Measurements from ENCODE around the gene LRP4. TPM values are rescaled to one million over a fixed set of nuclear protein-coding genes. Genes with fewer than 3 reads are reported as not detected.

LRP4 gene
- total RNA-seq, 1 experiment from 2014 or later: 0.32 TPM

- Histone ChIP-seq H3K9me3 (replicated peaks) (no peaks in the 10 kb centered on the region), H3K4me3 (no peak overlapping the region), H3K27ac (no peak overlapping the region), H3K4me1 (replicated peaks) (no peaks in the 10 kb centered on the region), H3K27me3 (replicated peaks) (no peaks in the 10 kb centered on the region), H3K36me3 (no peaks in the 10 kb centered on the region)
- no peak for DNase-seq (ENCODE audit: low read depth in 1 of 2, low spot score in 2 of 2)
Measured at GRCh38 chr11:46874586-46874985, 43.8 kb downstream of the LRP4 start.

- Histone ChIP-seq H3K4me3 (no peak overlapping the region), H3K9me3 (replicated peaks) (no peaks in the 10 kb centered on the region), H3K36me3 (no peaks in the 10 kb centered on the region), H3K4me1 (replicated peaks) (no peaks in the 10 kb centered on the region), H3K27ac (no peak overlapping the region), H3K27me3 (replicated peaks) (no peaks in the 10 kb centered on the region)
- DNase-seq (ENCODE audit: low read depth in 1 of 2, low spot score in 2 of 2): no peak
Measured at GRCh38 chr11:46868912-46869311, 49.4 kb downstream of the LRP4 start.

GRCh38 chr11:46865340-46865739, 53.0 kb downstream of the LRP4 start:
- DNase-seq (ENCODE audit: low read depth in 1 of 2, low spot score in 2 of 2): no peak
- Histone ChIP-seq H3K27ac (no peak overlapping the region), H3K36me3 (no peaks in the 10 kb centered on the region)

DNA sequence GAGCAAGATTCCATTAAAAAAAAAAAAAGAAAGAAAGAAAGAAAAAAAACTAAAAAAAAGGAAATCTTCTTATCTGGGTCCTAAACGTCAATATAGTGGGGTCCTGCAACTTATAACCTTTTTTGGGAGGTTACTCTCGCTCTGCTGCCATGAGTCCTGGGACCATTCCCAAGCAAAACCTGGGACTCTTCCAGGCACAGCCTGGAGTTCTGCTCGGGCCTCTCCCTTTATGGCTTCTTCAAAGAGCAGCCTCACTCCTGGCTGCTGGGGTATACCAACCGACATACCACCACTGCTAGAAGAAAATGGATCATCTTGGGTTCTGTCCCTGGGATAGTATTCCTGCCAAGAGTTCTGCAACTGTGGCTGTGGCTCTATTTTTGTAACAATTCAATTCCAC, 58.1 kb downstream of the LRP4 start:
- Histone ChIP-seq H3K27ac (no peak overlapping the region), H3K9me3 (replicated peaks) (no peaks in the 10 kb centered on the region), H3K27me3 (replicated peaks) (peaks cover 2% of the 10 kb centered on the region; the same call in 1 of the 2 replicates), H3K4me3 (no peak overlapping the region), H3K4me1 (replicated peaks) (no peaks in the 10 kb centered on the region), H3K36me3 (no peaks in the 10 kb centered on the region)
- no peak for DNase-seq (ENCODE audit: low read depth in 1 of 2, low spot score in 2 of 2)

More at GRCh38 chr11:46865340-46865739, 53.0 kb downstream of the LRP4 start:
- no peaks in the 10 kb centered on the region for H3K9me3 ChIP-seq (replicated peaks)
- H3K27me3 ChIP-seq (replicated peaks): no peaks in the 10 kb centered on the region
- H3K4me1 ChIP-seq (replicated peaks): no peaks in the 10 kb centered on the region
- H3K4me3 ChIP-seq: no peak overlapping the region

GRCh38 chr11:46858920-46859546, 59.3 kb downstream of the LRP4 start:
- DNase-seq (ENCODE audit: low read depth in 1 of 2, low spot score in 2 of 2): no peak
- Histone ChIP-seq H3K4me1 (replicated peaks) (no peaks in the 10 kb centered on the region), H3K36me3 (no peaks in the 10 kb centered on the region), H3K4me3 (no peak overlapping the region), H3K27me3 (replicated peaks) (peaks cover 2% of the 10 kb centered on the region; the same call in 1 of the 2 replicates), H3K27ac (no peak overlapping the region), H3K9me3 (replicated peaks) (no peaks in the 10 kb centered on the region)

DNA sequence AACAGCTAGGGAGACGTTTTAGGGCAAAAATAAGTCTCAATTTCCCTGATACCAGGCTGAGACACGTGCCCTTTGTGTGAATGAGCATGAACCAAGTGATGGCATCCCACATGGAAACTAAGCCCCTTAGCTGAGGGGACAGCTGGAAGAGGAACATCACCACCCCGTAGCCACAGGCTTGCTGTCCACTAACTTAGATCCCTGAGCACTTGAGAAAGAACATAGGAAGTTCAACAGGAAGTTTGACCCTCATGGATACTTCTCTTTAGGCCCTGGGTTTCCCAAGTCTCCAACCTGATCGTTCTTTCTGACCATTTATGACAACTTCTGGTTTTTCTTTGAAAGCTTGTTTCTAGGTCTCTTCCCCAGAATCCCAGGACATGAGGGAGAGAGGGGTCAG, 60.7 kb downstream of the LRP4 start:
- H3K27ac ChIP-seq: no peak overlapping the region

GRCh38 chr11:46856605-46857343, 61.6 kb downstream of the LRP4 start:
- no peak overlapping the region for H3K27ac ChIP-seq
- H3K4me1 ChIP-seq (replicated peaks): no peaks in the 10 kb centered on the region
- H3K27me3 ChIP-seq (replicated peaks): peaks cover 2% of the 10 kb centered on the region; the same call in 1 of the 2 replicates
- H3K9me3 ChIP-seq (replicated peaks): no peaks in the 10 kb centered on the region
- no peak for DNase-seq (ENCODE audit: low read depth in 1 of 2, low spot score in 2 of 2)
- H3K4me3 ChIP-seq: no peak overlapping the region
- no peaks in the 10 kb centered on the region for H3K36me3 ChIP-seq

More for the DNA sequence above, 60.7 kb downstream of the LRP4 start:
- Histone ChIP-seq H3K36me3 (no peaks in the 10 kb centered on the region), H3K9me3 (replicated peaks) (no peaks in the 10 kb centered on the region), H3K4me3 (no peak overlapping the region), H3K27me3 (replicated peaks) (peaks cover 2% of the 10 kb centered on the region; the same call in 1 of the 2 replicates), H3K4me1 (replicated peaks) (no peaks in the 10 kb centered on the region)
- DNase-seq (ENCODE audit: low read depth in 1 of 2, low spot score in 2 of 2): no peak

DNA sequence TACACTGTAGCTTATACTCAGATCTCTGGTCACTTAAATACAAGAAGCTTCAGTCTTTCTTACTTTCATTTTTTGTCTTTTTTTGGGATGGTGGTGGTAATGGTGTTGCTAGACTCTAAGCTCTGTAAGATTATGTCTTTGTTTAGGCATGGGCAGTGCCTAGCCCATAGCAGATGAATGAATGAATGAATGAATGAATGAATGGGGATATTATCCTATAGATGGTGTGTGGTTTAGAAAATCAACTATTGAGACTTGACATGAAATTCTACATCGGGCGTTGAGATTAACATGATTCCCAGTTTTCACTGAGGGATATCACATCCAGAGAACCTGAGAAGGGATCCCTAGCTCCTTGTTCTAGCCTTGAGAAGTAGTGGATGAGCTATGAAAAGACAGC, 62.5 kb downstream of the LRP4 start:
- peaks cover 2% of the 10 kb centered on the region; the same call in 1 of the 2 replicates for H3K27me3 ChIP-seq (replicated peaks)
- no peak for DNase-seq (ENCODE audit: low read depth in 1 of 2, low spot score in 2 of 2)
- no peaks in the 10 kb centered on the region for H3K36me3 ChIP-seq
- no peak overlapping the region for H3K27ac ChIP-seq
- peaks cover under 1% of the 10 kb centered on the region; the same call in 1 of the 2 replicates for H3K4me1 ChIP-seq (replicated peaks)
- H3K9me3 ChIP-seq (replicated peaks): no peaks in the 10 kb centered on the region
- H3K4me3 ChIP-seq: no peak overlapping the region

DNA sequence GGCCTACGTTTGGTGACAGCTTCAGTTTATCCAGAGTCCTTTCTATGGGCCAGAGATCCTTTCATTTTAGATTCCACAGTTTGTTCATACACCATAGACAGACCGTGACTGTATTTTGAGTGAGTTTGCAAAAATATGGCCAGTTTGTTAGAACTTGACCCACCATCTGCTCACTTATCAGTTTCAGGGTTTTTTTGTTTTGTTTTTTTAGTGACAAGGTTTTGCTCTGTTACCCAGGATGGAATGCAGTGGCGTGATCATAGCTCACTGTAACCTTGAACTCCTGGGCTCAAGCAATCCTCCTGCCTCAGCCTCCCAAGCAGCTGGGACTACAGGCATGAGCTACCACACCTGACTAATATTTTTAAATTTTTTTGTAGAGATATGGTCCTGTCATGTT, 63.2 kb downstream of the LRP4 start:
- Histone ChIP-seq H3K36me3 (no peaks in the 10 kb centered on the region), H3K4me1 (replicated peaks) (peaks cover 4% of the 10 kb centered on the region; the same call in 1 of the 2 replicates), H3K27ac (no peak overlapping the region), H3K9me3 (replicated peaks) (no peaks in the 10 kb centered on the region), H3K4me3 (no peak overlapping the region), H3K27me3 (replicated peaks) (peaks cover 2% of the 10 kb centered on the region; the same call in 1 of the 2 replicates)
- no peak for DNase-seq (ENCODE audit: low read depth in 1 of 2, low spot score in 2 of 2)

DNA sequence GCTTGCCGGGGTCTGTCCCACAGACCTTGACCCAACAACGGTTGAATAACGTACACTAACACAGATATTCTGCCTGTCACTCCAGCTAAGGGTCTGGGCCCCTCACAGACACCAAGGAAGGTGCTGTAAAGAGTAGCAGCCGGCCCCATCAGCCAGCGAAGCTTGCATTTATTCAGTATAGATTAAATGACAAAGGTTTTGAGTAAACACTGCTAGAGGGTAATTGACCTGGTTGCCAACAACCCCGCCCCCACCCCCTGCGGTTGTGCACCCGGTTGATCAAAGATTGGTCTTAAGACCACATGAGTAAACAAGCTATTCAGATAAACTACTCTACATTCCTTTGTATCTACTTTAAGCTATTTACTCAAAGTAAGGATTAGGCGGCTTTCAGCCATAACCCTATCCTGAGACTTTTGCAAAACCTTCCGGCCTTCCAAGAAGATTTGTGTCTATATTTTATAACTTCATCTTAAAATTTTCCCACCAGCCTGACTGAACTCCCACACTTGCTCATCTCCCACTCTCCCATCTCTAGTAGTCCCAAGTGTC, 67.4 kb downstream of the LRP4 start:
- H3K27me3 ChIP-seq (replicated peaks): no peaks in the 10 kb centered on the region; the same call in 1 of the 2 replicates
- DNase-seq (ENCODE audit: low read depth in 1 of 2, low spot score in 2 of 2): peak in 1 of 2 experiments; percentile 50
- H3K4me1 ChIP-seq (replicated peaks): peaks cover 10% of the 10 kb centered on the region; the same call in 1 of the 2 replicates
- no peaks in the 10 kb centered on the region for H3K9me3 ChIP-seq (replicated peaks)
- peaks cover 2% of the 10 kb centered on the region for H3K36me3 ChIP-seq
- H3K27ac ChIP-seq: no peak overlapping the region
- no peak overlapping the region for H3K4me3 ChIP-seq

DNA sequence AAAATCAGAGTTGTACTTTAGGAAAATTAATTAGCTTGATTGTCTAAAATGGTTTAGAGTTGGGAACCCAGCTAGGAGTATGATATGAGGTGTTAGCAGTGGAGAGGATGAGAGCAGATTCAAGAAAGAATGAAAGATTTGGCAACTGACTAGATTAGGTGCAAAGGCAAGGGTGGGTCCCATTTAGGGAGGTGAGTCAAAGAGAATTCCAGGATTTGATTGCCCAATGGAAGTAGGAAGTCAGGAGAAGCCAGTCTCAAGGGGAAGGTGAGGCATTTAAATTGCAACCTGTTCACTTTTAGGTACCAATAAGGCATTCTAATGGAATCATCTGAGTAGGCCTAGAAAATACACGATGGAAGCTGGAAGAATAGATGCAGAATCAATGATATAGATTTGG, 68.7 kb downstream of the LRP4 start:
- no peak overlapping the region for H3K27ac ChIP-seq
- no peak for DNase-seq (ENCODE audit: low read depth in 1 of 2, low spot score in 2 of 2)
- H3K27me3 ChIP-seq (replicated peaks): no peaks in the 10 kb centered on the region
- H3K4me1 ChIP-seq (replicated peaks): peaks cover 17% of the 10 kb centered on the region
- H3K9me3 ChIP-seq (replicated peaks): no peaks in the 10 kb centered on the region
- H3K4me3 ChIP-seq: no peak overlapping the region
- peaks cover 14% of the 10 kb centered on the region for H3K36me3 ChIP-seq

DNA sequence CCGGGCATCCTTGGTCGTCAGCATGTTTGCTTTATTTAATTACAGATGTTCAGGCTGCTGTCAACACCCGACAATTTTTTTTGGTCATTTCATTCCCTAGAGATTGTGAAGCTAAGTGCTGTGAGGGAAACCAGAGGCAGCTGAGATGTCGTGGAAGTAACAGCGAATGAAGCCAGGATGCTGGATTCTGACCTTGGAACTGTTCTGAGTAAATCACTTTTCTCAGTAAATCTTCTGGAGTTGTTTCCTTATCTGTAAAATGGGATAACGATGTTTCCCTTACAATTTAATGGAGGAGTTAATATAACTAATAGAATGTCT, 71.9 kb downstream of the LRP4 start:
- Histone ChIP-seq H3K4me1 (replicated peaks) (peaks cover 22% of the 10 kb centered on the region), H3K36me3 (peaks cover 24% of the 10 kb centered on the region), H3K9me3 (replicated peaks) (no peaks in the 10 kb centered on the region), H3K4me3 (peak overlapping the region; percentile 97), H3K27me3 (replicated peaks) (no peaks in the 10 kb centered on the region), H3K27ac (no peak overlapping the region; the same call in 1 of the 2 replicates)
- DNase-seq (ENCODE audit: low read depth in 1 of 2, low spot score in 2 of 2): no peak

DNA sequence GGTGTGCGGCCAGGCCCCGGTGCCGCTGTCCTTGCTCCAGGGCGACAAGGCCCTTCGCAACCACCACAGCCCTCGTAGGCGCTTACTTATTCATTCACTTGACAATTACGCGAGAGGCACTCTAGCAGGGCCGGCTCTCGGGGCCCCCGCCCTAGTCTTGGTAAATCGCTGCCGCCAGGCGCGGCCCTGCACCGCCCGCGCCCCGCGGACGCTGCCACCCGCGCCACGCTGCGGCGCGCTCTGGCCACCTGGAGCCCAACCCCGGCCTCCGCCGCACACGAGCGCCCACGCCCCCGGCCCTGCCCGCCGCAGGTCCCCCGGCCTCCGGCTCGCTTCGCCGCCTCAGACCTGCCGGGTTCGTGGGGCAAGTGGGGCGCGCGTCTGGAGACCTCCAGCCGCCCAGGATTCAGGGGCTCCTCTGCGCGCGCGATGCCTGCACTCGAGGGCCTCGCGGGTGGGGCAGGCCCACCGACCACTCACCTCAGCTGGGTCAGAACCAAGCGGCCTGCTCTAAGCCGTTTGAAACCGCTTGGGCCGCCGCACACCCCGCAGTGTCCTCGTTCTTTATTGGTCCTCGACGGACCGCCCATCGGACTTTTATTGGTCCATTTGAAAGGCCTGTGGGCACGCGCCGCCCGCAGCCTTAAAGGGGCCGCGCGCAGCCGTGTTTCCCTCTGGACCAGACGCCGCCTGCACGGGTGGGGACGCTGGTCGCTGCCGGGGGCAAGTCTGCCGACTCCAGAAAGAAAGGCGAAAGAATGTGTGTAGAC, 72.4 kb downstream of the LRP4 start, which contains the start of gene CKAP5:
CKAP5 (minus strand) TSS at position 541 of the 770 bp plus-strand sequence. CDS start 25,049 bp downstream, outside the sequence.
- H3K9me3 ChIP-seq (replicated peaks): no peaks in the 10 kb centered on the region
- peak within 1 kb of the TSS; percentile 97 for H3K4me3 ChIP-seq
- no peaks in the 10 kb centered on the region for H3K27me3 ChIP-seq (replicated peaks)
- H3K36me3 ChIP-seq: peaks cover 24% of the 10 kb centered on the region
- peak; percentile 86 to 91 for DNase-seq (ENCODE audit: low read depth in 1 of 2, low spot score in 2 of 2)
- peak within 1 kb of the TSS; percentile 94 for H3K27ac ChIP-seq
- peaks cover 22% of the 10 kb centered on the region for H3K4me1 ChIP-seq (replicated peaks)

Data from SJSA1 (cell line).